Heart left ventricle (tissue), 13 donors: ENCODE results near the gene ARHGAP26.

Source experiments
- POLR2A ChIP-seq, 2 donors: fragments of 450-650 bp; IDR thresholded peaks; one replicate each; pipeline ENCODE4 v1.6.1; 2017; ENCODE audit warnings: antibody characterized with exemption in 2 of 2, mild to moderate bottlenecking in 2 of 2, moderate library complexity in 2 of 2
- TF ChIP-seq, protein P1 (sequence below), 12 donors: fragments of 200-600 bp; sonication (generic) in 4 of 12; IDR thresholded peaks; one replicate each; pipeline versions ENCODE4 v1.5.0 to v1.8.0; 2018 to 2022; ENCODE audit warnings: antibody characterized with exemption in 12 of 12, mild to moderate bottlenecking in 5 of 12
- donor health status: ischemic (EF 13 %, LVEDD 7.1; RV severe dilation, severe dysfunction).
- donor health status: DM: no; HTN: yes; CAD: no.
- donor health status: DM: no; HTN: no; CAD: no.
- donor health status: ischemic (EF 25% LVEDD 6.9; RV normal size, moderate dysfunction).
- donor health status: ischemic (EF 25% LVEDD 5.7; RV mildly dilated, moderate dysfunction).
- donor health status: ischemic (EF 35%, LVEDD 5.7; RV mildly dilated, moderate dysfunction).
- donor health status: nonischemic (EF 11% LVEDD 7.7; RV severe dilation, severe dysfunction).
- donor health status: DM: yes; HTN: yes; CAD: no.
- donor health status: PGD.
- donor health status: ischemic (EF 29% LVEDD 5.4; RV normal size, mild dysfunction).
- donor health status: nonischemic (EF 23%, LVEDD 6.1; RV moderate dilation, normal function).

DNA sequence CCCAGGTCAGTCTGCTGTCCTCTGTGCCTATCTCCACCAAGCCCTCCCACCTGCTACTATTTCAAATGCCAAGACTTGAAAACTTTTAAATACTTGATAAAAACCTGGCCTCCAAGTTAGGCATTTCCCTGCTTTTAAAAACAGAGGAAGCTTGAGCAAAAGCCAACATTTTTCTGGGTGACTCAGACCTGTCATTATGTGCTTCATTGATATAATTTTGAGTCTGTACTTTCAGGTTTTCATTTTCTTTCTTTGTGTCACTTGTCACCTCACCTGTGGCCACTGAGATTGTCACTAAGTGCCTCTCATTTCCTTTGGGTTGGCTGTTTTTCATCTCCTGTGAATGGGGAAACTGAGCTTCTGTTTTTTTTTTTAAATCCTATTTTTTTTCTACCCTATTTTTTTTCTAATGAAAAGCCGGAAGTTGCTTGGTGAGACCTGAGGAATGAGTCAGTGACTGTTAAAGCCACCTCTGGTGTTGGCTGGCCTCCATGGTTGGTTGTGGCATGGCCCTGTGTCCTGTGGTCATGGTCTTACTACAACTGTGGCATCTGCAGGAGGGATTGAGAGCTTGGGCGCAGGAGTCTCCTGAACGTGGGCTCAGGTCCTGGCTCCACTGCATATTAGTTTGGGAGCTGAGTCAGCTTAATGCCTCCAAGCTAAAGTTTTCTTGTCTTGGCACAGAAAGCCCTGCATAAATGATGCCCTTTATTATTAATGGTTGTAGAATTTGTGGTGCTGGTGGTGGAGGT is 56.7 kb downstream of the ARHGAP26 start:
- TF ChIP-seq POLR2A (IDR thresholded peaks at IDR 0.05) = no peak
- TF ChIP-seq, protein P1, sequence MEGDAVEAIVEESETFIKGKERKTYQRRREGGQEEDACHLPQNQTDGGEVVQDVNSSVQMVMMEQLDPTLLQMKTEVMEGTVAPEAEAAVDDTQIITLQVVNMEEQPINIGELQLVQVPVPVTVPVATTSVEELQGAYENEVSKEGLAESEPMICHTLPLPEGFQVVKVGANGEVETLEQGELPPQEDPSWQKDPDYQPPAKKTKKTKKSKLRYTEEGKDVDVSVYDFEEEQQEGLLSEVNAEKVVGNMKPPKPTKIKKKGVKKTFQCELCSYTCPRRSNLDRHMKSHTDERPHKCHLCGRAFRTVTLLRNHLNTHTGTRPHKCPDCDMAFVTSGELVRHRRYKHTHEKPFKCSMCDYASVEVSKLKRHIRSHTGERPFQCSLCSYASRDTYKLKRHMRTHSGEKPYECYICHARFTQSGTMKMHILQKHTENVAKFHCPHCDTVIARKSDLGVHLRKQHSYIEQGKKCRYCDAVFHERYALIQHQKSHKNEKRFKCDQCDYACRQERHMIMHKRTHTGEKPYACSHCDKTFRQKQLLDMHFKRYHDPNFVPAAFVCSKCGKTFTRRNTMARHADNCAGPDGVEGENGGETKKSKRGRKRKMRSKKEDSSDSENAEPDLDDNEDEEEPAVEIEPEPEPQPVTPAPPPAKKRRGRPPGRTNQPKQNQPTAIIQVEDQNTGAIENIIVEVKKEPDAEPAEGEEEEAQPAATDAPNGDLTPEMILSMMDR (IDR thresholded peaks at IDR 0.05) = no peak
